Breast epithelium (tissue), 4 donors: ENCODE measurements around the gene SPTB. TPM values are rescaled to one million over a fixed set of nuclear protein-coding genes. Genes with fewer than 3 reads are reported as not detected.

Experiments used
- DNase-seq, 2 donors: peaks; one replicate each; pipeline ENCODE4 v3.0.0-alpha.2; 2019; ENCODE audit warnings: low spot score in 2 of 2
- H3K27ac ChIP-seq, 2 donors: fragments of 200-600 bp; sonication (generic) in 1 of 2; one replicate each; pipeline ENCODE4 v1.5.1; 2016 to 2019; ENCODE audit warnings: mild to moderate bottlenecking in 1 of 2
- H3K27me3 ChIP-seq, 2 donors: fragments of 200-600 bp; sonication (generic) in 1 of 2; one replicate each; pipeline versions ENCODE4 v1.5.1 to v1.6.0; 2017 to 2019; ENCODE audit warnings: control low read depth in 1 of 2, mild to moderate bottlenecking in 1 of 2
- H3K36me3 ChIP-seq: fragments of 200-600 bp; one replicate; pipeline ENCODE4 v1.5.1; 2019
- H3K4me1 ChIP-seq, 2 donors: fragments of 200-600 bp; sonication (generic); one replicate each; pipeline ENCODE4 v1.5.1; 2016 to 2019; ENCODE audit warnings: control low read depth in 1 of 2
- H3K4me3 ChIP-seq, 3 donors: fragments of 200-600 bp; sonication (generic); 1 replicate in 2 of 3; 2 replicates in 1 of 3; pipeline ENCODE4 v1.5.1; 2016 to 2019; ENCODE audit warnings: mild to moderate bottlenecking in 3 of 3, moderate library complexity in 2 of 3
- H3K9me3 ChIP-seq, 2 donors: fragments of 200-600 bp; sonication (generic) in 1 of 2; one replicate each; pipeline ENCODE4 v1.5.1; 2016 to 2019; ENCODE audit warnings: control low read depth in 1 of 2
- POLR2A ChIP-seq: fragments of 450-650 bp; IDR thresholded peaks from one replicate; pipeline ENCODE4 v1.6.1; 2016; ENCODE audit warnings: antibody characterized with exemption, mild to moderate bottlenecking, moderate library complexity
- POLR2AphosphoS5 ChIP-seq, 3 donors: sonication (generic); formaldehyde crosslinking; IDR thresholded peaks; one replicate each; pipeline ENCODE4 v1.6.1; 2017; ENCODE audit warnings: antibody characterized with exemption in 3 of 3
- intact Hi-C: fragments of 100-400 bp; cut with DNase I; formaldehyde crosslinking; loops from one replicate; pipeline ENCODE4 v1.15.1; 2023; ENCODE audit warnings: low total_unique reads
- total RNA-seq, 3 donors: library from RNA; depleted of rRNA; stranded (reverse); fragments of >200 nt; gene quantifications; one replicate each; pipeline ENCODE4 v1.1.0, GENCODE V29; 2016
- TF ChIP-seq, protein P1 (sequence below), 3 donors: fragments of 450-650 bp; IDR thresholded peaks; one replicate each; pipeline ENCODE4 v1.5.1; 2016 to 2017; ENCODE audit warnings: antibody characterized with exemption in 3 of 3, mild to moderate bottlenecking in 3 of 3, moderate library complexity in 3 of 3

Gene SPTB
- total RNA-seq, 3 donors from 2014 or later: 0.88 to 2.6 (median 2.1) TPM

DNA sequence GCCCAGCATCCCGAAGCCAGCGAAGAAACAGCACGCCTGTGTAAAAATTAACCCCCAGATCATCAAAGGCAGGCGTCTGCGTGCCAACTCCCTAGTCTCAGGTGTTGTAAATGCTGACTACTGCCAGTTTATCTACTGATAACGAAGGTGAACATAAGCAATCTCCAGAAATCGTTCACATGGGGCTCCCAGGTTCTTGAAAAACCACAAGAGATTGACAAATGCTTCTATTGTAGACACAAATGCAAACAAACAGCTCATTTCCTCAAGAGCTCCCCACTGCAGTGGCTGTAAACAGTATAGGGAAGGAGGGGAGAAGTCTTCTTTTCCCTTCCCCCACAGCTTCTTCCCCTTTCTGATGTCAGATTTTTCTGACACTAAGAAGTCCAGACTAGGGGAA lies 180.8 kb downstream of the SPTB start:
- intact Hi-C loops: no loop called here
- TF ChIP-seq POLR2AphosphoS5 (IDR thresholded peaks at IDR 0.05): no peak
- TF ChIP-seq POLR2A: no peak
- TF ChIP-seq, protein P1, sequence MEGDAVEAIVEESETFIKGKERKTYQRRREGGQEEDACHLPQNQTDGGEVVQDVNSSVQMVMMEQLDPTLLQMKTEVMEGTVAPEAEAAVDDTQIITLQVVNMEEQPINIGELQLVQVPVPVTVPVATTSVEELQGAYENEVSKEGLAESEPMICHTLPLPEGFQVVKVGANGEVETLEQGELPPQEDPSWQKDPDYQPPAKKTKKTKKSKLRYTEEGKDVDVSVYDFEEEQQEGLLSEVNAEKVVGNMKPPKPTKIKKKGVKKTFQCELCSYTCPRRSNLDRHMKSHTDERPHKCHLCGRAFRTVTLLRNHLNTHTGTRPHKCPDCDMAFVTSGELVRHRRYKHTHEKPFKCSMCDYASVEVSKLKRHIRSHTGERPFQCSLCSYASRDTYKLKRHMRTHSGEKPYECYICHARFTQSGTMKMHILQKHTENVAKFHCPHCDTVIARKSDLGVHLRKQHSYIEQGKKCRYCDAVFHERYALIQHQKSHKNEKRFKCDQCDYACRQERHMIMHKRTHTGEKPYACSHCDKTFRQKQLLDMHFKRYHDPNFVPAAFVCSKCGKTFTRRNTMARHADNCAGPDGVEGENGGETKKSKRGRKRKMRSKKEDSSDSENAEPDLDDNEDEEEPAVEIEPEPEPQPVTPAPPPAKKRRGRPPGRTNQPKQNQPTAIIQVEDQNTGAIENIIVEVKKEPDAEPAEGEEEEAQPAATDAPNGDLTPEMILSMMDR (IDR thresholded peaks at IDR 0.05): no peak
- Histone ChIP-seq H3K36me3 (no peaks in the 10 kb centered on the region), H3K4me1 (no peaks in the 10 kb centered on the region), H3K27ac (no peak overlapping the region), H3K9me3 (no peaks in the 10 kb centered on the region), H3K4me3 (no peak overlapping the region), H3K27me3 (no peaks in the 10 kb centered on the region)
- peak in 1 of 2 donors; percentile 15 for DNase-seq

DNA sequence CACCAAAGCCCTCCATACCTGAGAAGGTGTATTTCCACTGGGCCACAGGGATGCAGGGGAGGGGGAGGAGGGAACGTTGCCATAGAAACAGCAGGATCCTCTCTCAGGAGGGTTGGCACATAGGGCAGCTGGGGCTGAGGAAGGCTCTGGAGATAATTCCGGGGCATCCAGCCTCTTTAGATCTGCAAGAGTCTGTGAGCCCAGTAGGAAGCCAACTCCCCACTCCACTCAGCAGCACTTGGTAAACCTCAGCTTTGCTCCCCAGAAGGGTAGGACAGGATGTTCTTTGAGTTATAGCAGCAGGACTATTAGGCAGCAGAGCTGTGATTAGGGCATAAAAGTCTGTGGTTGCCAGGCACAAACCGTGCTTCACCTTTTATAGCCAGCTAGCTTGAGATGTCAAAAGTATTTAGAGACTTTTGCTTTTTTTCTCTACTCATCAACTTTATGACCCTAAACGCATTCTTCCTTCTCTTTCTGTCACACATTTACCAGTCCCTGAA lies 183.3 kb downstream of the SPTB start:
- H3K9me3 ChIP-seq: no peaks in the 10 kb centered on the region
- H3K4me1 ChIP-seq: no peaks in the 10 kb centered on the region
- TF ChIP-seq, protein P1 (IDR thresholded peaks at IDR 0.05): no peak
- no peak overlapping the region for H3K27ac ChIP-seq
- H3K36me3 ChIP-seq: no peaks in the 10 kb centered on the region
- no peak for DNase-seq
- no peaks in the 10 kb centered on the region for H3K27me3 ChIP-seq
- H3K4me3 ChIP-seq: no peak overlapping the region
- intact Hi-C loops: no loop called here

Other genes starting within 250 kb of the SPTB start
- 10 to 100 TPM; 18.7 to 31.5 (median 30.3) TPM for gene PLEKHG3, start 175.5 kb downstream of the SPTB start, total RNA-seq
- 100 to 1,000 TPM in 2 of 3 donors, 10 to 100 TPM in 1; 85.6 to 122 (median 102) TPM for gene CHURC1, start 34.5 kb upstream of the SPTB start, total RNA-seq
- 1 to 10 TPM in 2 of 3 donors, not detected in 1; 4.4 to 7.5 TPM for gene GPX2, start 62.8 kb upstream of the SPTB start, total RNA-seq
- 10 to 100 TPM in 2 of 3 donors, 1 to 10 TPM in 1; 1.3 to 24.0 (median 17.7) TPM for gene RAB15, start 92.4 kb upstream of the SPTB start, total RNA-seq
- gene FNTB, start 107.0 kb upstream of the SPTB start, total RNA-seq: 10 to 100 TPM; 15.7 to 22.9 (median 18.9) TPM
- 10 to 100 TPM; 50.5 to 64.1 (median 51.7) TPM for gene MAX, start 222.6 kb upstream of the SPTB start, total RNA-seq